ENCODE results near the gene MOGAT2.

DNA sequence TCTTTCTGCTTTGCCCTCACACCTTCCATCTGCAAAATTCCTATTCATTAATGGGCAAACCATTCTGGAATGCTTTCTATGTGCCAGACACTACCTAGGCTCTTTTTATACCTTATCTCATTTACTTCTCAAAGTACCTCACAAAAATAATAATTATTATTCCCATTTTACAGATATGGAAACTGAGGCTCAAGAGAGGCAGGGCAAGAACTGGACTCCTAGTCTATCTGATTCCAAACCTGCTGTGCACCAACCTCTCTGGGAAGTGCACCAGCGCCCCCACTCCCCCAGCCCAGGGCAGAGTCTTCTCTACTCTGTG is 50.1 kb downstream of the MOGAT2 start:
- TF ChIP-seq TAF1 (IDR thresholded peaks at IDR 0.05; ENCODE audit: borderline replicate concordance, insufficient read depth, low read length) (no peak), POLR2AphosphoS5 (IDR thresholded peaks at IDR 0.05; ENCODE audit: low read depth, low read length) (no peak), SIN3A (IDR thresholded peaks at IDR 0.05; ENCODE audit: borderline replicate concordance, insufficient read depth, low read length) (no peak), FOXP2 (optimal IDR thresholded peaks at IDR 0.05; ENCODE audit: borderline replicate concordance, extremely low read depth, extremely low read length, insufficient read depth) (no peak)

Data from PFSK-1 (cell line).